Measurements from ENCODE around the gene ABT1.

The ABT1 gene

DNA sequence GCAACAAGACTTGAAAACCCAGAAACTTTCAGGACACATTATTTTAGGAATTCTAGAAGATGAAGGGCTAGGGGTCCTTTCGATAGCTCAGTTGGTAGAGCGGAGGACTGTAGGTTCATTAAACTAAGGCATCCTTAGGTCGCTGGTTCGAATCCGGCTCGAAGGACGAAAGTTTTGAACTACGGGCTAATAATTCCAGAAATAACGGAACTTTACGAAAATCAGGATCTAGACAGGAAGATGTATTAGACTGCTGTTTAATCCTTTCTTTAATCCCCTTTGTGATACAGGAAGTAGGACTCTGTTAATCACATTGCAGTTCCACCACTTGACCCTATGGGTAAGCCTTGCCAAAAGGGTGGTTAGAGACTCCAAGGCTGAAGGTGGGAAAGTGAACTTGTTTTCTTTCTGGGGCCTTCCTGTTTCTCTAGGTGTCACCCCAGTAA is 21.2 kb upstream of the ABT1 start:
- no peak for DNase-seq

DNA sequence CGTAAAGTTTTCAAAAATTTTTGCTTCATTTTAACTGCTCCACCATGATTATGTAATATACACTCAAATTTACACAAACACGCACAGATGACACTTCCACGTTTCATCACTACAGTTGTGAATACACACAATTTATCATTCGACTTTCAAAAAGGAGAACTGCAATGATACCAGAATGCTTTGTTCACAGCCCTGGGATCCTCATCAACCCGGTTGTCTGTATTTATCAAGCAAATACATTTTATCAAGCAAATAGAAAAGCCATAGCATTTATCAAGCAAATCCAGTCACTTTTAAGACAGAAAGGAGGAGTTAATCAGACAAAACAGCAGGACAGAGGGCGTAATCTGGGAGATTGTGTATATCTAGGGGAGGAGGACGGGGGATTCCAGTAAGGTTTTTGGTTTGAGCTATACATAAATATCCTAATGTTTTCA is 20.3 kb upstream of the ABT1 start:
- no peak for DNase-seq

GRCh38 chr6:26576929-26577719 is 19.6 kb upstream of the ABT1 start:
- DNase-seq, result no peak

GRCh38 chr6:26577720-26578072 is 19.1 kb upstream of the ABT1 start:
- DNase-seq, result no peak

DNA sequence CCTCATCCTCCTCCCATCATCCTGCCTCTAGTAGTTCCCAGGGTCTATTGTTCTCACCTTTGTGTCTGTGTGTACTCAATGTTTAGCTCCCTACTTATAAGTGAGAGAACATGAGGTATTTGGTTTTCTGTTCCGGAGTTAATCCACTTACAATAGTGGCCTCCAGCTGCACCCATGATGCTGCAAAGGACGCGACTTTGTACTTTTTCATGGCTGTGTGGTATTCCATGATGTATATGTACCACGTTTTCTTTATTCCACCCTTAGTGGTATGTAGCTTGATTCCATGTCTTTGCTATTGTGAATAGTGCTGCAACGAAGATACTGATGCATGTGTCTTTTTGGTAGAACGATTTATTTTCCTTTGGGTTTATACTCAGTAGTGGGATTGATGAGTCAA is 18.5 kb upstream of the ABT1 start:
- DNase-seq, result no peak

- no peak for DNase-seq
These were observed 18.0 kb upstream of the ABT1 start for GRCh38 chr6:26578741-26579140.

DNA sequence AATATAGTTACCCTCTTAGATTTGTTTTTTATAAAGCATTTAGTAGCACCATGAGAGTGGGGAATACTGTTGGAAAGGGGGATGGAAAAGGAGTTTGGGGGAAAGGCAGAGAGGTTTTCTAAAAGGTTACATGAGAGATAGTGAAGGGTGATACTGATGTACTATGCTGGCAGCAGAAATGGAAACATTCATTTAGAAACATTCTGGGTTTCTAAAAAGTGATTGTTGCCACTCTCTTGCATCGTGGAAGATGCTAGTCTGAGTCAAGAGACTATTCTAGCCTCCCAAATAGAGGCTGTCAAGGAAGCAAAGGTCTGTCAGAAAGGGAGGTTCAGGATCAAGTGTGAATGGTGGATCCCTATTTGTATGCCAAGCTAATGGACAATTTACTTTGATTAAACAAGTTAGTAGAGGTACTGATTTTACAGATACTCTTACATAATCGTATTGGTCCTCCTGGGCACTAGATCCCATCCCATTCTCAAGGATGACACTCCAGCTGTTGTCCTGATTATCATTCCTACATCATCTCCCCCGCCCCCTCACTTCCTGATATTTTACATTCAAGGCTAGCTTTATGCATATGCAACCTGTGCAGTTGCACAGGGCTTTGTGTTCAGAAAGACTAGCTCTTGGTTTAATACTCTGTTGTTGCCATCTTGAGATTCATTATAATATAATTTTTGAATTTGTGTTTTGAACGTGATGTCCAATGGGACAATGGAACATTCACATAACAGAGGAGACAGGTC is 15.4 kb upstream of the ABT1 start:
- no peak for DNase-seq

DNA sequence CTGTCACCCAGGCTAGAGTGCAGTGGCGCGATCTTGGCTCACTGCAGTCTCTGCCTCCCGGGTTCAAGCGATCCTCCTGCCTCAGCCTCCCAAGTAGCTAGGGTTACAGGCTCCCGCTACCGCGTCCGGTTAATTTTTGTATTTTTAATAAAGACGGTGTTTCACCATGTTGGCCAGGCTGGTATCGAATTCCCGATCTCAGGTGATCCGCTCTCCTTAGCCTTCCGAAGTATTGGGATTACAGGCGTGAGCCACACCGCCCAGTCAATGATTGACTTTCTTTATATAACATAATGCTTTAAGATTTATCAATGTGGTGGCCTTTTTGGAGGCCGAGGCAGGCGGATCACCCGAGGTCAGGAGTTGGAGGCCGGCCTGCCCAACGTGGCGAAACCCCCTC is 7.8 kb upstream of the ABT1 start:
- DNase-seq, result no peak

- DNase-seq, result no peak
These were observed 4.1 kb upstream of the ABT1 start for GRCh38 chr6:26592649-26593048.

DNA sequence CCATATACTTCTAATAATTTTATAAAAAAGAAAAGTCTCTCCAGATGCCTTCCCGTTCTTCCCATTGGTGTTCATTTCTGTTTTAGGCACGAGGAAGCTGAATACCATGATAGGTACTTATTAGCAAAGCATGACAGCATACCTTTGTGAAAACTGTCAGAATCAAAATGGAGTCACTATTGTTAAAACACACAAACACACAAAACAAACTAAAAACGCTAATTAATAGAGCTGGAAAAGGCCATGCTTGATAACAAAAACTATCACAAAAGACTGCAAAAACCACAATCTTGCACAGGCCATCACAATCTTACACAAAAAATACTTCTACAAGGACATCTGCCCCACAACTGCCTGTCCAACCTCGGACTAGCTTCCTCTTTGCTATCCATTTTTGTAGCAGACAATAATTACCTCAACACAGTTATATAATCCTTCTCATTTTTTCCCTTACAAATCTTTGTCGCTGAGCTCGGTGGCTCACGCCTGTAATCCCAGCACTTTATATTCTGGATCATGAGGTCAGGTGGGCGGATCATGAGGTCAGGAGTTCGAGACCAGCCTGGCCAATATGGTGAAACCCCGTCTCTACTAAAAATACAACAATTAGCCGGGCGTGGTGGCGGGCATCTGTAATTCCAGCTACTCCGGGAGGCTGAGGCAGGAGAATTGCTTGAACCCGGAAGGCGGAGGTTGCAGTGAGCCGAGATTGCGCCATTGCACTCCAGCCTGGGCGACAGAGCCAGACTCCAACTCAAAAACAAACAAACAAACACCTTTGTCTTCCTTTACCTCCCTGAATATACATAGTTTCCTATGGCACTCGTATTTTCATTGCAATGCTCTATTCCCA is 3.2 kb upstream of the ABT1 start:
- DNase-seq, result no peak

- DNase-seq, result no peak
These were observed 2.6 kb upstream of the ABT1 start for GRCh38 chr6:26594131-26594498.

DNA sequence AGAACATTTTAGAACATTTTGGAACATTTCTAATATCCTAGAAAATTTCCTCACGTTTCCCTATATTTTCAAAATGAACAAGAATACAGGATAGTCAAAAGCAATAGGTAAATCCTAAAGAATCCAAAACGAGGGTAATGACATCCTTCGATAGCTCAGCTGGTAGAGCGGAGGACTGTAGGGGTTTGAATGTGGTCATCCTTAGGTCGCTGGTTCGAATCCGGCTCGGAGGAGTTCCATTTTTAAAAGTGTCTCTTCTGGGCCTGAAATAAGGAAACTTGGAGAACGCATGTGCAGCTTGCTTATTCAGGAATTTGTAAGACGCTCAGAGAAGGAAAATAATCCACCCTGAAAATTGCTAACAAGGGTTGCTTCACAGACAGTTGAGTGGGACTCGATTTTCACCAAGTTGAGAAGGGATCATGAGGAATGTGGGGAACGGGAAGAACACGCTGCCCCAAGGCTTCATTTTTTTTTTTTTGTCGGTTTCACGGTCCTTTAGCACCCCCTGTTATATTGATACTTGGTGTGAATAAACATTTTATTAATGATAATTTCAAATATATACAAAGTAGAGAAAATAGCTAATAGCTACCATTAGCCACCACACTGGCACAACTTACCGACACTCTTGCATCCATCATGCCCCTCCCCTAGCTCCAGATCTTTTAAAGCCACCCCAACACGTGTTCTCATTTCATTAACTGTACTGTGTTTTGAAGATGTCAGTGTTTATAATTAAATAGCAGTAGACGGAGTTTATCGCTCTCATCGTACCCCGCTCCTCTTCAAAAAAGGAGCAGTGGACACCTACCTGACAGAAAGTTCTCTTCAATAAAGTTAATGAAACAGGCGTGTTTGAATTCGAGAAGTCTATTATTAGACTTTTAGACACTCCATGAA is 1.8 kb upstream of the ABT1 start:
- no peak for DNase-seq

DNA sequence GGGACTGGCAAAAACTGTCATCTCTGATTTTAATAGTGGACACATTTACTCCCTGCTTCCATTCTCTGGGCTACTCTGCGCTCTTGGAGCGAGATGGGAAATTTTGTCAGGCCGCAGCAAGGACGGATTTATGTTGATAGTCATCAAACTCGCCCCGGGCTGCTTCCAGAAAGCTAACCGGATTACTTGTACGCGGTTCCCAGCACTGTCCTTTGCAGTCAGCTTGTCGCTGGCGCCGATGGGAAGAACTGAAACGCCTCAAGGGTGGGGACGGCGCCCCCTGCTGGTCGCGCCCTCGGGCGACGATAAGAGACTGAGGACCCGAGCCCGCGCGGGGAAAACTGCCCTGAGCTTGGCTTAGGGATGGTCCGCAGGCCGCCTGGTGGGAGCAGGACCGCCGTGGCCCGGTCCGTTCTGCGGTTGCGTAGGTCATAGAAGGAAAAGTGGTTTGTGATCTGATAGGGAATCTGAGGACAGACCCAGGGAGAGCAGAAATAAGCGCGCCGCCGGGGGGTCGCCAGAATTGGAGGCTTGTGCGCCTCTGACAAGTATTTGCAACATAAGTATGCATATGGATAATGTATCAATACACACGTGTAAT is 984 bp upstream of the ABT1 start:
- DNase-seq, result peak; percentile 75 to 79

DNA sequence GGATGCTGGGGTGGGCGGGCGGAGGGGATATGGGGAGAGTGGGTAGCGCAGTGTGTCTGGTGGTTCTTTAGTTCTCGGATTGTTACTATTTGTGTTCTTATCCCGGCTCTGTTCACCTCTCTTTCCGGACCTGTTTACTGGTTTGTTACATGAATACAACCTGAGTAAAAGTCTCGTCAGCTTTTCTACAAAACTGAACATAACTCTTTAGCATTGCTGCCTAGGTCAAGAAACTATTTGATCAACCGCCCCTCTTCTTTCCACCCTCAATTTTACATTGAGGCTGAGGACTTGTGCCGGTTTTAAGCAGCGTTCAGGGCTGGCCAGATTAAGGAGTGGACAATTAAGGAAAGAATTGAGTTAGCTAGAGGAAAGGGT is 625 bp downstream of the ABT1 start:
- no peak for DNase-seq

DNA sequence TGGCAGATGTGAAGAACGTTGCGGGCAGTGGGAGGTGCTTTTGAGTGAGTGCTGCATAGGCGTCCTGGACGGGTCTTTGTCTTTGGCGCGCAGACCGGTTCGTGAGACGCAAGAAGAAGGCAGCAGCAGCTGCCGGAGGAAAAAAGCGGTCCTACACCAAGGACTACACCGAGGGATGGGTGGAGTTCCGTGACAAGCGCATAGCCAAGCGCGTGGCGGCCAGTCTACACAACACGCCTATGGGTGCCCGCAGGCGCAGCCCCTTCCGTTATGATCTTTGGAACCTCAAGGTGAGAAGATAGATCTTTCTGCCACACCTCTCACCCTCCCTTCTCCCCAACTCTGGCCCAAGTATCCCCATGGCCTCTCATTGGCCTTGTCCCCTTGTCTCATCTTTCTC is 1.1 kb downstream of the ABT1 start:
- DNase-seq, result no peak

GRCh38 chr6:26598267-26598666 is 1.5 kb downstream of the ABT1 start:
- DNase-seq, result no peak

GRCh38 chr6:26599134-26599533 is 2.4 kb downstream of the ABT1 start:
- DNase-seq, result no peak

- DNase-seq, result no peak
These were observed 2.8 kb downstream of the ABT1 start for GRCh38 chr6:26599591-26599990.

- DNase-seq, result no peak
These were observed 4.0 kb downstream of the ABT1 start for GRCh38 chr6:26600759-26601158.

- DNase-seq, result no peak
These were observed 5.5 kb downstream of the ABT1 start for GRCh38 chr6:26602262-26602661.

DNA sequence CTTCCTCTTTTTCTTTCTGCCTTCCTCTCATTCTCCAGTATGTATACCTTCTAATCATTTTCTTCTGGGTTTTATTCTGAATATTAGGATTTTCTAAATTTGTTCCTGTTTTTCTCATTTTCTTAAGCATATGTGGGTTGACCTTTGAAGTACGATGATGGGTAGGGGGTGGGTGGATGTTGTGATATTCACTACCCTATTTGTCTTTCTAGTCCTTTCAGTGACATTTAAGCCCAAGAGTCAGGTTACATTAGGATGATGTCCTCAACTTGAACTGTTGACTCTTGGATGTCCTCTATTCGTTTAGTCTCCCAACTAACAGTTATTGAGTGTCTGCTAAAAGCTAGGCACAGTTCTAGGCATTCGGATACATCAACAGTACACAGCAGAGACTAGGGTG is 7.3 kb downstream of the ABT1 start:
- no peak for DNase-seq

GRCh38 chr6:26604797-26605196 is 8.0 kb downstream of the ABT1 start:
- DNase-seq, result no peak

Measured in NCI-H187 (cell line).